ENCODE measurements around the gene GPR4.

- TF ChIP-seq CTCF (conservative IDR thresholded peaks at IDR 0.05; ENCODE audit: low read length) = no peak
- TF ChIP-seq EZH2phosphoT487 (IDR thresholded peaks at IDR 0.05; ENCODE audit: borderline replicate concordance) = no peak
These were observed 25.3 kb downstream of the GPR4 start for GRCh38 chr19:45576682-45577081.

Data from Loucy (cell line).